ENCODE results near the gene PTPN5.

- no peak for TF ChIP-seq CTCF (conservative IDR thresholded peaks at IDR 0.05; ENCODE audit: low read length)
- TF ChIP-seq EZH2phosphoT487 (IDR thresholded peaks at IDR 0.05; ENCODE audit: borderline replicate concordance, low read depth, low read length), result no peak
Measured at GRCh38 chr11:18743900-18744514, 47.6 kb downstream of the PTPN5 start.
